GM21360 (cell line): ENCODE data around the gene DUOX1.

ENCODE experiments used
- ATAC-seq: cut with Tn5 transposase; IDR thresholded peaks from one replicate; pipeline ENCODE4 v1.9.1; 2021; ENCODE audit warnings: mild to moderate bottlenecking, moderate library complexity; ENCODE audit not compliant: unreplicated experiment

DUOX1 gene

DNA sequence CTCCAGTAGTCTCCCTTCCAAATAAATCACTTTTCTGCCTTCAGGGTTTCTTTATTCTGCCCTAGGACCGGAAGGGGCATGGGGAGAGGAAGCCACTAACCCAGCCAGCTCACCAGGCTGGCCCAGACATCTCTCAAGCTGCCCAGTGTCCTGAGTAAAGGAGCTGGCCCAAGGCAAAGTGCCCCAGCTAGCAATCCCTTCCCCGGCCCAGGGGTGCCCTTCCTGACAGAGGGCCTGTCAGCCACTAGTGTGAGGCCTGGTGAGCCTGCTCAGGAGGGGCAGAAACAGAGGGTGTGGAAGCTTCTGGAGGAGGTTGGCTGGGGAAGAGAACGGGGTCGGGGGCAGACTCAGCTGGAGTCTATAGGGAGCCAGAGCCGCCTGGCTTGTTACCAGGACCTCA, 35.7 kb downstream of the DUOX1 start:
- ATAC-seq = no peak

GRCh38 chr15:45166834-45167630, 37.2 kb downstream of the DUOX1 start:
- peak; percentile 81 for ATAC-seq

DNA sequence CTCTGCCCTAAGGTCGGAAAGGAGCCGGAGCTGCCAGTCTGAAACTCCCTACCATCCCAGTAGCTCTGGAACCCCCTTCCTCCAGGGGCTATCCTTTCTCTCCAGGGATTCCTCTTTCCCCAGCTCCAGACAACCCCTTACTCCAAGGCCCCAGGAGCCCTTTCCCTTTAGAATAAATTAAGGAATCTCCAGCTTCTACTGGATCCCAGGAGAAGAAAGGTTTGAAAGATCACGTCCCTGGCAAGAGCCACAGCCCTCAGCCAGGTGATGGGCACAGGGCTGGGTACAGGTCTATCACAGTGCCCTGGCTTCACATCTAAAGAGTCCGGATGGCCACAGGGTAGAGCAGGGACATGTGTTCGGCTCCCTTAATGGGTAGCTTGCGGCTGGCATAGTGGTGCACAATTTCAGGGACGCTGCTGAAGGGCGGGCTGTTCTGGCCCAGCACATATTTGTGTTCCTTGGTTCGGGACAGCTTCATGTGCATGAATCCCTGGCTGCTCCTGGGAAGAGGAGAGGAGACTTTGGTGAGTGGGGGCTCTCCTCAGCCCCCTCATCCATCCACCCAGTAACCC, 37.9 kb downstream of the DUOX1 start:
- ATAC-seq = no peak

GRCh38 chr15:45168286-45168685, 38.5 kb downstream of the DUOX1 start:
- no peak for ATAC-seq

GRCh38 chr15:45168751-45169551, 39.2 kb downstream of the DUOX1 start:
- ATAC-seq = no peak

DNA sequence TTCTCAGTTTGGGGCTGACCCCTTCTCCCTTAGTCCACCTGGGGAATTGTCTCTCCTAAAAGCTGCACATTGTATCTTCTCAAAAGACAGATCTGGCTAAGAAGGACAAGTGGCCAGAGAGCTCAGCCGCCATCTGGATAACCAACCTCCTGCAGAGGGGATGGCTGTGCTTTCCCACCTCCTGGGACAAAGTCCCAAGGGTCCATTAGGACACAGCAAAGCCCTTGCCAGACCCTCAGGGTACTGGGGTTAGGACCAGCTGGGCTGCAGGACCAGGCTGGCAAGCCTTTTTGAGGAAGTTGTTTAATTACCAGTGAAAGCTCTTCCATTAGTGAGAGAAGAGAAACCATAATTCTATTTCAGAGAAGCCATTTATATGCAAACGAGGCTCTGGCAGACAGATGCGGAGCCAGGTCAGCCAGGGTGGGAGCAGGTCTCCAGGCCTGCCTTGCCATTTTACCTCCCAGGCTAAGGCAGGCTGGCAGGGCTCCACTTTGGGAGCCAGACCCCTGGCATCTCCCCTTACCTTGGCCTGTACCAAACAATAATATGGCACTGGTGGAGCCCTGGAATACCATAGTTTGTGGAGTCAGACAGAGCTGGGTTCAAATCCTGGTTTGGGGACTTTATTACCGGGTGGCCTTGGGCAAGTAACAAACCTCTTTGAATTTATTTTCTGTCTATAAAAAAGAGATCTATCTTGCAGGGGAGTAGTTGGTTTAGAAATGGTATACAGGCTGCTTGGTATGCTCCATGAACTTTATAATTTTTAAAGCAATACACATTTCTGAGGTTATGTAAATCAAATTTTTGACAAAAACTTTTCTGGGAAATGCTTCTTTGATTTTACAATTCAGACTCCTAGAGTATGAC, 40.0 kb downstream of the DUOX1 start:
- ATAC-seq = no peak

DNA sequence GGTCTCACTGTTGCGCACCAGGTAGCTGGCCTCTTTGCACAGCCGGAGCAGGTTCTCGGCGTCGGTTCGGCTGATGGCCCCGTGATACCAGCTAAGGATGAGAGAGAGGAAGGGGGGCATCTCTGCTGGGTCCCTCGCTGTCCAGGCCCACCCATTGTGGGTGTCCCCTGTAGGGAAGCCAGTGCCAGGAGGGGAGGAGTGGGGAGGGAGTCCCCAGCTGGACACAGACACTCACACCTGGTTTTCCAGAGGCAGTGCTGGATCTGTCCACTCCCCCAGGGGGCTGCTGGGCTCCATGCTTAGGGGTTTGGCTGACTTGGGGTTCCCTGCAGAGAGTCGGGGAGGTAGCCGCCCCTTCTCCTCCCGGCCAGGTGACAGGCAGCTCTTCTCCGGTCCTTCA, 42.1 kb downstream of the DUOX1 start:
- no peak for ATAC-seq

GRCh38 chr15:45174069-45174468, 44.3 kb downstream of the DUOX1 start:
- ATAC-seq = no peak

- ATAC-seq = no peak
Measured at GRCh38 chr15:45174577-45174976, 44.8 kb downstream of the DUOX1 start.

- no peak for ATAC-seq
Measured at GRCh38 chr15:45177285-45177684, 47.5 kb downstream of the DUOX1 start.

- no peak for ATAC-seq
Measured at GRCh38 chr15:45179221-45179985, 49.6 kb downstream of the DUOX1 start.

DNA sequence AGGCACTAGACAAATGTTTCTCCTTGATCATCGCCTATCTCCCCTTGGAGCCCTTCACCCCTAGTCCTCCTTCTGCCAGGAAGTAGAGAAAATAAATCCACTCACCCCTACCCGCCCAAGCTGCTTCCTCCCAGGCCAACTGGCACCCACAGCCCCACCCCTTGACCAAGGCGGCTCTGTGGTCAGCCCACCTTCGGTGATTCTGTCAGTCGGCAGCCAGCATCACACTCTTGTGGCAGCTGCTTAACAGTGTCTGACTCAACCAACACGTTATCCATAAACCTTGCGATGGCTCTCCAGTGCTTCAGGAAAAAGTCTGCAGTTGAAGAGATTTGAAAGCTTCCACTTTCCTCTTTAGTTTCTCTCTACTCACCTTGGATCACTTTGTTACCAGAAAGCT, 50.4 kb downstream of the DUOX1 start:
- ATAC-seq = no peak

DNA sequence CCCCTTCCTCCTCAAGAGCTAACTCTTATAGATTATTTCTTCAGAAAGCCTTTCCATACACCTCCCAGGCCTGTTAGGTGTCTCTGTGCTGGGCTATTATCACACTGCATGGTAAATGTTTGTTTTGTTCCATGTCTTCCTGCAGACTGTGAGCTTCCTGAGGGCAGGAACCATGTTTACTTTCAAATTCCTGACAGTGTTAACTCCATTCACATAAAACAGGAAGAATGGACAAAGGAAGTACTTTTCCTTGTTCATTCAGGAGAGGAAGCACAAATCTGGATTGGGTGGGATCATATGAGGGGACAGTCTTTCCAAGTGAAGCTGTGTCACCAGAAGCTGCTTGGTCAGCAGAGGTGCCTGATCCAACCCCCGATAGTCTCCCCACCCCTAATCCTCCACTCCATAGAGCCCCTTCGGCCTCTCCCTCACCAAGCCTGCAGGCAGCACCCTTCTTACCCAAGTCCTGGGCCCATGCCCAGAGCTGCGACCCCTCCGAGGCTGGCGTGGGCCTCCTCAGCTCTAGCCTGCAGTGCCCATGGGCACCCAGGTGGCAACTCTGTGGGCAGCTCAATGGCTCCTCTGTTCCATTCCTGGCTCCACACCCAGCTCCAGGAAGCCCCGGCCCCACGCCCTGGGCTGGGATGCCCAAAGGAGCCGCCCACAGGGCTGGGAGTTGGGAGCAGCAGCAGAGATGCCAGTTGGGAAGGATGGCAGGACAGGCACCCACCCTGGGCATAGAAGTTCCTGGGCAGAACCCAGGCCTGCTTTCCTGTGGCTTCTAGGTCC, 51.0 kb downstream of the DUOX1 start:
- no peak for ATAC-seq

GRCh38 chr15:45181491-45182285, 51.9 kb downstream of the DUOX1 start:
- no peak for ATAC-seq

DNA sequence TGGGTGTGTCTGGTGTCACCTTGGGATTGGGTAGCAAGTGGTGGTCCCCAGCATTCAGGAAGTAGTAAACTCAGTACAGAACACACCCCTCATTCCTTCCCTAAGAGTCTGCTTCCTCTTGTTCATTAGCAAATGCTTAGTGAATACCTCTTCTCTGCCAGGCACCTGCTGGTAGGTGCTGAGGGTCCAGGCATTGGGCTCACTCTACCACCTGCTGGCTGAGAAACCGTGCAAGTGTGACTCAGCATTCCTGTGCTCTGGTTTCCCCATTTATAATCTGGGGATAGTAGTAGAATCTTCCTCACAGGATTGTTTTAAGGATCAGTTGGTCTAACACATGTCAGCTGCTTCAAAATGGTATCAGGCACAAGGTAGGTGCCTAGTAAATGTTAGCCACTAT, 53.2 kb downstream of the DUOX1 start:
- ATAC-seq = no peak

DNA sequence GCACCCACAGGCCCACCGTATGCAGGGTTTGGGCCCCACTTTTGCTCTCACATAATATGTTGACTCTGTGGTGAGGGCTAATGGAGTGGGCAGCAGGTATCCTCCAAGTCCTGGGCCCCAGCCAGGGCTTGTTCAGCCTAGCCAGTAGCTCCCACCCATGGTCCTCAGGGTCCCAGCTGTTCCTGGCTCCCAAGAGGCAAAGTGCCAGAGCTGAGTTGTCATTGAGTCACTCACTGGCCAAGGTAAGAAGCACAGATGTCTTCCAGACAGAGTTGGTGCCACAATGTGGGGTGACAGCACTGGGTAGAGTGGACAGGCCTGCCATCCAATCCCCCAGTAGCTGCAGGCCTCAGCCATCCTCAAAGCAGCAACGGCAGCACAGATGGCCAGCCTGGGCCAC, 53.7 kb downstream of the DUOX1 start:
- no peak for ATAC-seq

GRCh38 chr15:45184562-45185041, 54.8 kb downstream of the DUOX1 start:
- no peak for ATAC-seq

GRCh38 chr15:45185069-45185779, 55.4 kb downstream of the DUOX1 start:
- ATAC-seq = no peak
